RCC 7860 (cell line): ENCODE measurements around the gene CSF2RB.

Experiments used
- DNase-seq: peaks from one replicate; pipeline ENCODE4 v3.0.0-alpha.2; 2015; ENCODE audit warnings: low spot score
- FAIRE-seq: peaks from 2 replicates; lab custom pipeline; 2012; peaks lifted over from hg19 to GRCh38; lab: Jason Lieb, UNC

Gene CSF2RB

DNA sequence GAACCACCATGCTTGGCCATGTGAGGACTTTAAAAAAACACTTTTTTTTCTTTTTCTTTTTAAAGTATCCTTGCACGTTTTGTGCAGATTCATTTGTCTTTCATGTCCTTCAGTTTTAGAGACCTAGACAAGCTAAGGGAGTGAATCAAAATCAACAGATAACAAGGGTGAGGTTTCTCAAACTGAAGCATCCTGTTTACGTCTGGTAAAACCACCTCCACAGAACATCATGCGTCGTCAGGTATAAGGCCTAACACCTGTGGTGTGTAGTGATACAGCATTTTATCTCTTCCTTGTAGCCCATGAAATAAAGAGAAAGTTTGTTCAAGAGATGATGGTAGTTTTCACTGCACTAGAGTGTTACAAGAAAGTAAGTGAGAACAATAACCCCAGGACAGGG is 26.3 kb upstream of the CSF2RB start:
- FAIRE-seq (no peak), DNase-seq (no peak)

DNA sequence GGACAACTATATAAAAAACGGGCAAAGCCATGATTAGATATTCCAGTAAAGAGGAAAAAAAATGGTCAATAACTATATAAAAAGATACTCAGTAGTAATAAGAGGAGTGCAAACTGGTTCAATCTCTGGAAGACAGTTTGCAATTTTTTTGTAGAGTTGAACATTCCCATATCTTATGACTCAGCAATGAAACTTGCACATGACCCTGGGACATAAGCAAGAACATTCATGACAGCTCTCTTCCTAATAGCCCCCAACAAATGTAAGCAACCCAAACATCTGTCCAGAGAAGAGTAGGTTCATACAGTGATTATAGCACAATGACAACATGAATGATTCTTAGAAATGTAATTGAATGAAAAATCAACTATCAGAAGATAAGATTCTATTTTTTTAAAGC is 21.8 kb upstream of the CSF2RB start:
- DNase-seq (no peak), FAIRE-seq (no peak)

DNA sequence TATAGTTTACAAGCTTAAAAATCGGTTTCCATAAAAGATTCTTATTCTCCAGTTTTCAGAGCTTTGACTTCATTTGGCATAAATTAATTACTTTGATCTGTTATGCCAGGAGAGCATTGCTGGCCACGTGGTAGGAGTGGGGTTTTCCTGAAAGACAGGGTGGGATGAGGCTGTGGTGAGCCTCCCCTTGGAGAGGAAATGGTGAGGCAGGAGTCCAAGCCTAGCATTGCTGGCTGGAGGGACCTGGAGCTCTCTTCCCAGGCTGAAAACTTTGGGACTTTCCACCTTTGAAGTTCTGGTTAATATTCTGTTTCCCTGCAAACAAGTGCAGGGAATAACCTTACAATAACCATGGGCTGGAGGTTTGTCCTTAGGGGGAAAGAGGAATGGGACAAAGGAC is 21.1 kb upstream of the CSF2RB start:
- no peak for DNase-seq
- FAIRE-seq: no peak

DNA sequence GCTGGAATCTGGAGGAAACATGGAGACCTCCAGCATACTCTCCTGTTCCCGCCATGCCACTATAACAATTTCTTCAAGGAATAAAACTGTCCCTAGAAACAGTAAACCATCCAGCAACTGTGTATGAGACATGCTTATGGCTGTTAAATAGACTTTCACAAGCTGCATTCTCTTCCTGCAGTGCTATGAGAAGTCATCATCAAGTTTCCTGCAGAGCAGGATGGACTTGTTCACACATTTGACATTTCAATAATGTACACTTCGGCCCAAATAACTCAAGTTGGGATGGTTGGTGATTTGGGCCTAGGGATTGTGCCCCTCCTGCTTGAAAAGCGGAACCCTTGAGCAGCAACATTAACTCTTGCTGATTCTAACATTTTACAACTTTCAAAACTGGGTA is 20.2 kb upstream of the CSF2RB start:
- DNase-seq (no peak), FAIRE-seq (no peak)

DNA sequence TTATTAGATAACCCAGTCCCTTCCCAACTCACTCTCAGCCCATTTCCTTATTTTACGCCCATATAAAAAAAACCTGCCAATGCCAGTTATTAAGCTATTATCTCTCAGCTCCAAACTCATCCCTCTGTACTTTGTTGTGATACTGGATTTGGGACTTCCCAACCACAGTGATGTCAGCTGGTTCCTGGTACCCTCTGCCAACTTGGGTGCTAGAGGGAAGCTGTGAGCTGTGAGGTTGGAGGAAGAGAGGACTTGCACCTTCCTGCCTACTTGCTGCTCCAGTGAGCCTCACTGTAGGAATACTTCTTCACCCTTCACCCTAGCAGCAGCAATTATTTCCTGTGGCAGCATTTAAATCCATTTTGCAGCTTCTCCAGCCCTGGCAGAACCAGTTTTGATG is 19.2 kb upstream of the CSF2RB start:
- no peak for DNase-seq
- FAIRE-seq: no peak

DNA sequence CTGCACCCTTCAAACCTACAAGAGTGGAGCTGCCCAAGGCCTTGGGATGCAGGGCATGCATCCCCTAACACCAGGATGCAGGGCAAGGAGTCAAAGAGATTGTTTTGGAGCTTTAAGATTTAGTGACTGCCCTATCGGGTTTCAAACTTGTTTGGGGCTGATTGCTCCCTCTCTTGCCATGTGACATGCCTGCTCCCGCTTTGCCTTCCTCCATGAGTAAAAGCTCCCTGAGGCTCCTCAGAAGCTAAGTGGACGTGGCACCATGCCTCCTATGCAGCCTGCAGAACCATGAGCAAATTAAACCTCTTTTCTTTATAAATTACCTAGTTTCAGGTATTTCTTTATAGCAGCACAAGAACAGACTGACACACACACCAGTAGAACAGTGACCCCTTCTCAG is 15.8 kb upstream of the CSF2RB start:
- DNase-seq: no peak
- no peak for FAIRE-seq

DNA sequence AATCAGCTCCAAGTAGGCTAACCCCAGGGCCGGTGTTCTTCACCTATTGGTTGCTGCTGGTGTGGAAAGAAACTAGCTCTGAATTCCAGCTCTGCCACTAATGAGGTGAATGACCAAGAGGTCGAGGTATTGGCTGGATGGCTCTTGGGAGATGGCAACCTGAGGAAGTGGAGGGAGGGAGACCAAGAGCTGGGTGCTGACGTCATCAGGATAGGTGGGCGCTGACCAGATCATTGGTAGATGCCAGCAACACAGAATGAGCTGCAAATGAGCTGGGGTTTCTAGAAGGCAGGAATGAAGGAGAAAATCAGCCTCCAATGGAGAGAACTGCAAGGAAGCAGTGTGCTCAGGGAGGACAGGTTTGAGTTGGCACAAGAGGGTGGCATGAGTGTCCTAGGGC is 14.7 kb upstream of the CSF2RB start:
- no peak for FAIRE-seq
- DNase-seq: no peak

DNA sequence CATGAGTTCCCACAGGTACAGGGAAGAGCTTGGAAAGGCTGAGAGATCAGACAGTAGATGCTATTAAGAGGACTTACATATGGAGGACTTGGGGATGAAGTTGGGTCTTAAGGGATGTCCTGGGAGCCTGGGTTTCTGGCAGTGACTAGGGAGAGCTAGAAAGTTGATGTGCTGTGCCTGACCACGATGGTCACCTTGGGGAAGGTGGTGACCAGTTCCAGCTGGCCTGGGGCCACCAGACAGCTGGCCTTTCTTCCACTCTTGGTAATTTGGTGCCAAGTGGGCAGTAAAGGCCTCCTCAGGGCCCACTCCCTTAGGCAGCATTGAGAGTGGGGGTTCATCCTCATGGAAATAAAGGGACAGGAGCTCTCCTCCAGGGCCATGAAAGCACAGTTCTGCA is 13.9 kb upstream of the CSF2RB start:
- FAIRE-seq: no peak
- DNase-seq: no peak

DNA sequence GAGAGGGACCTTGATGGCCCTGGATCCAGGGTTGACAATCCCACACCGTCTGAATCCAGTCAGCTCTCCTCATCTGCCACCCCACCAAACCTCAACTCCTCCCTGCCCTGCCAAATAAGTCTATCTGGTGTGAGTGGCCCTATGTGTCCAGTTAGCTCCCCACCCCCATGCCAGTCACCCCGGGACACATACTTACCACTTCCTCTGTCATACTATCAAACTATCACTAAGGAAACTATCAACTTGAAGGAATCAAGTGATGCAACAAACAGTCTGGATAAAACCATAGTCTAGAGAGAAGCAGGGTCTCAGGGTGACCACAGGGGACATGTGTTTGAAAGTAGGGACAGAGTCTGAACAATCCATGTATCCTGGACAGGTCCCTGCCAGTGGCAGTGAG is 13.2 kb upstream of the CSF2RB start:
- no peak for DNase-seq
- no peak for FAIRE-seq

DNA sequence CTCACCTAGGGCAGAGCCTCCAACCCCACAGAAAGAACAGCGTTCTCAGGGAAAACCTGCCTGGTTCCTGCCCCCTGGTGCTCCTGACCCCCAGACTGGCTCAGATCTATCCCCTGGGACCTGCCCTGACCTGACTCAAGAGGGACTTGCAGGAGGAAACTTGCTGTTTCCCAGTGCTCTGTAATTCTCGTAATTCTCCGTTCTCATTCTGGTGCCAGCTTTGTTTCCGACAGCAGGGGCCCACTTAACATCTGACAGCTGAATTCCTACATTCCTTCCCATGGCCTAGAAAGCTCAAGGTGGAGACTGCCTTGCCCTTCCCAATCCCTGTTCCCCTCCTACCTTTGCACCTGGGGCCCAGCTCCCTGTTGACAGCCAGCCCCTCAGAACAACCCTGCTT is 12.5 kb upstream of the CSF2RB start:
- FAIRE-seq: no peak
- DNase-seq: no peak

DNA sequence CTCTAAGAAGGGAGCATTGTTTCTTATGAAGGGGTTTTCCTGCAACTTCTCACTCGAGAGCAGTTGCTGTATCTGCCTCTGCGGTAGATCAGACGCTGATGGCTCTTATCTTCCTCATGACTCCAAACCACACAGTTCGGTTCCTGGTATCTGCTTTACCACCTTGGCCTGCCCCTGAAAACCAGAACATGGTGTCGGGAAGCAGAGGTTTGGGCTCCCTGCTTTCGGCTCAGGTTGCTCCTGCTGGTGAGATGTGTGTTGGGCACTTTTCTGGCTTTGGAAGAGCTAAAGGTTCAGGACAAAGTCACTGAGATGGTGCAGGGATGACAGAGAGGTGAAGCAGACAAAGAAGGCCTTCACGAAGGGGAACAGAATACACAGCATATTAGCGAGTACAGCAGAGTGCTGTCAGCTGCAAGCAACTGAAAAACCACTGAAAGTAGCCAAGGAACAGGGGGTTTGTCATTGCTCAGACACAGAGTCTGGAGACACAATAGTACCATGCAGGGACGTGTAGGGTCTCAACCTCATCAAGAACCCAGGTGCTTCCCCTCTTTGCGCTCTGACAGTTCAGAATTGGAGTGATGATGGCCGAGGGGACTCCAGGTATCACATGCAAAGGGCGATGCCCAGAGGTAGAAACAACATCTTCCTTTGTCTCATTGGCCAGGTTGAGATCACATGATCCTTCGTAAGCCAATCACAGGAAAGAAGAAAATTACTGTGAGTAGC is 11.9 kb upstream of the CSF2RB start:
- DNase-seq (no peak), FAIRE-seq (no peak)

DNA sequence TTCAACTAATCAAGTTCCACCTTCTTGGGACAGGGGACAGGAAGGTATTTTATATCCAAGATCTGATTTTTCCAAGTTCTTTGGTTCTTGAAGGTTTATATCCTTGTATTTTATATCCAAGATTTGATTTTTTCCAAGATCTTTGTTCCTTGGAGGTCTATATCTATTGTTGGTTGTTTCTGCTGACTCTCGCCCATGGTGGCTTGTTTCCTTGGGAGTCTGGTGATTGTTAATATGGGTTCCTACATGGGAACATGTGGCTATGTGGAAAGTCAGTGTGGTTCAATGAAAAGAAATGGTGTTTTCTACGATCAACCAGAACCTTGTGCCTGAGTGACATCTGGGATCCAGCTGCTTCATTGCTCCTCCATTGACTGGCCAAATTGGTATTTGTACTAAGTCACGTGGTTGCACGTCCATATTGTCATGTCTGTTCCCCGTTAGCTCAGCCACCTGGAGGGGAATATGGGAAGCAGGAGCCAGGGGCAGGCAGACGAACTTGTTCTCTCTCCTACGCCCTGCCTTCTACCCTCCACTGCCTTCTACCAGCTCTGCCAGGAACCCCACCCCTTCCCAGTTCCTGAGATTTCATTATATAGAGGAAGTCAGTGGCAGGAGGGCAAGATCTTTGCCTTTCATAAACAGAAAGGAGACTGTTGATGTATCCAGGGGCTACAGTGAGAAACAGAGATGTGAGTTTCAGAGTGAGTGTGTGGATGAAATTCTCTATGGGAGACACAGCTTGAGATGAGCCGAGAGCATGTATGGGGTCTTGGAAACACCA is 11.1 kb upstream of the CSF2RB start:
- DNase-seq (no peak), FAIRE-seq (no peak)

DNA sequence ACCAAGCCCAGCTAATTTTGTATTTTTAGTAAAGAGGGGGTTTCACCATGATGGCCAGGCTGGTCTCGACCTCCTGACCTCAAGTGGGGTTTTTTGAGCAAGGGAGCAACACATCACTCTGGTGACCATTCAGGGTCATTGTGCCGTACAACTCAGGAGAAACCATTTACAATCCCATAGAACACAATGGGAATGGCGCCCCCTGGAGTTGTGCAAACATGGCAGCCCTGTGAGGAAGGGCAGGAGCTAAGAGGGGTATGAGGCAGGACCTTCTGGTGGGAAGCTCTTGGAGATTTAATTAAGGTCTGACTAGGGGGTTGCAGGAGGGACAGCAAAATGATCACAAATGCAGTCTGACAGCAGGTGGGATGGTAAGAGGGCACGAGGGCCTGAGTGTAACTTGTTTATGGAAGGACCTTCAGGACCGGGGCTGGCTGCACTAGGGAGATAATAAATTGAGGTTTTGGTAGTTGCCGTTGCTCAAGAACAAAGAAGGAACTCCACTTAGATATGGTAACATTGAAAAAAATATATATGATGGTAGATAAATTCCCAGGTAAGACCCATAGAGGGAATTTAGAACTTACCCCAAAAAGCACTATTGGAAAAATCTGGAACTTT is 9.1 kb upstream of the CSF2RB start:
- FAIRE-seq: no peak
- no peak for DNase-seq

DNA sequence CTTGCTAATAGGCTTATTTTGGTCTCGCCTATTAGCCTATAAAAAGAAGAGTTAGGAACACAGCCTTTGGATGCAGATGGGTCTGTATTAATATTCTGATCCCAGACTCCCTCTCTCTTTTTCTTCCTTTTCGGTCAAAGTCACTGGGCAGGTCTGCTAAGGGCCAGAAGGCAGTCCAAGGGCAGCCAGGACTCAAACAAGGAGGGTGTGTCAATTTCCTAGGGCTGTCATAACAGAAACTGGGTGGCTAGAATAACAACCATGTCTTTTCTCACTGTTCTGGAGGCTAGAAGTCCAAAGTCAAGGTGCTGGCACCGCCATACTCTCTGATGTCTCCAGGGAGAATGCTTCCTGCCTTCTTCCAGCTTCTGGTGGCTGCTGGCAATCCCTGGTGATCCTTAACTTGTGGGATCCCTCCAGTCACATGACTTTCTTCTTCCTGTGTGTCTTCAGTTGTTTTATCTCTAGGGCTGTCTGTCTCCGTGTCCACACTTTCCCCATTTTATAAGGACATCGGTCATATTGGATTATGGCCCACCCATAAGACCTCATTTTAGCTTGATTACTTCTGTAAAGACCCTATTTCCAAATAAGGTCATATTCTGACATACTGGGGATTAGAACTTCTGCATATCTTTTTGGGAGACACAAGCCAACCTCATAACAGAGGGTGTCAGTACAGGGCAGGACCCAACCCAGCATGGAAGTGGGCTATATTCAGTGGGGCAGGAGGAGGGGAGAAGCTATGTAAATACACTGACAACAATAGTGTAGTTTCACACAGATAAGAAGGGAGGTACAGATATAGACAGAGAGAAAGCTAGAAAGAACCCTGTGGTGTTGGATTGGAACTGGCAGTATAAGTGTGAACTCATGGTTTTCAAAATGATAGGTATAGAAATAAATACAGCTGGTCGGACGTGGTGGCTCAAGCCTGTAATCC is 5.9 kb upstream of the CSF2RB start:
- DNase-seq: no peak
- no peak for FAIRE-seq

DNA sequence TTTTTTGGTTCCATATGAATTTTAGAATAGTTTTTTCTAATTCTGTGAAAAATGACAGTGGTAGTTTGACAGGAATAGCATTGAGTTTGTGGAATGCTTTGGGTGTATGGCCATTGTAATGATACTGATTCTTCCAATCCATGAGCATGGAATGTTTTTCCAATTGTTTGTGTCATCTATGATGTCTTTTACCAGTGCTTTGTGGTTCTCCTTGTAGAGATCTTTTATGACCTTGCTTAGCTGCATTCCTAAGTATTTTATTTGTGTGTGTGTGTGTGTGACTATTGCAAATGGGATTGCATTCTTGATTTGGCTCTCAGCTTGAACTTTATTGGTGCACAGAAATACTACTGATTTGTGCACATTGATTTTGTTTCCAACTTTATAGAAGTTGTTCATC is 3.0 kb upstream of the CSF2RB start:
- DNase-seq (no peak), FAIRE-seq (no peak)

DNA sequence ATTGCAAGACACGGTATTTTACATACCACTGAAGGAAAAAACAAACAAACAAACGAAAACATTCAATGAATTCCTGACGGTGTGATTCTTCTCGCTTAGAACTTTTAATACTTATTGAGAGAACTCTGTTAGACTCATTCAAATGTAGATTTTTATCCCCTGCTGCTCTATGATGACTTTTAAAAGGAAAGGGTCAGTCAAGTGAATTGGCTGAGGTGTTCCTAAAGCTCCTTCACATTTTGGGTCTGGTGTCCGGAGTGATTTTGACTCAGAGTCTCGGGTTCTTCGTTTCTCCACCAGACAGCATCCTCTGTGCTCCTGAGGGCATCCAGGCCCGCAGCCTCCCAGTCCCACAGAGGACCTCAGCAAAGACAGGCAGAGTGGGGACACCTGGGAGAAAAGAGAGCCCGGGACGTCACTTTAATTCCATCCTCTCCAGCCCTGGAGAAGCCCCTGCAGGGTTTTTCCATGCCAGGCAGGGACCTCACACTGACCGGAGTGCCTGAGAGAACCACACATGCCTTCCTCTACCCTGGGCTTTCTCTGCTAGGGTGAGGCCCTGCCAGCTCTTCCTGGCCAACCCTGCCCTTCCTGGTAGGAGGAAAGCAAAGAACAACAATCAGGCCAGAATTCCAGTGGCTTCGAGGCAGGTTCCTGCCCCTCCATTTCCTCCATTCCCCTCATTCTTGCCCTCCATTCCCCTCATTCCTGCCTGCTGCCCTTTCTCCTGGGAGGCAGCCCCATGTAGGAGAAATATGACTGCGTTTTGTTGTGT is 1.4 kb upstream of the CSF2RB start:
- FAIRE-seq (no peak), DNase-seq (no peak)

DNA sequence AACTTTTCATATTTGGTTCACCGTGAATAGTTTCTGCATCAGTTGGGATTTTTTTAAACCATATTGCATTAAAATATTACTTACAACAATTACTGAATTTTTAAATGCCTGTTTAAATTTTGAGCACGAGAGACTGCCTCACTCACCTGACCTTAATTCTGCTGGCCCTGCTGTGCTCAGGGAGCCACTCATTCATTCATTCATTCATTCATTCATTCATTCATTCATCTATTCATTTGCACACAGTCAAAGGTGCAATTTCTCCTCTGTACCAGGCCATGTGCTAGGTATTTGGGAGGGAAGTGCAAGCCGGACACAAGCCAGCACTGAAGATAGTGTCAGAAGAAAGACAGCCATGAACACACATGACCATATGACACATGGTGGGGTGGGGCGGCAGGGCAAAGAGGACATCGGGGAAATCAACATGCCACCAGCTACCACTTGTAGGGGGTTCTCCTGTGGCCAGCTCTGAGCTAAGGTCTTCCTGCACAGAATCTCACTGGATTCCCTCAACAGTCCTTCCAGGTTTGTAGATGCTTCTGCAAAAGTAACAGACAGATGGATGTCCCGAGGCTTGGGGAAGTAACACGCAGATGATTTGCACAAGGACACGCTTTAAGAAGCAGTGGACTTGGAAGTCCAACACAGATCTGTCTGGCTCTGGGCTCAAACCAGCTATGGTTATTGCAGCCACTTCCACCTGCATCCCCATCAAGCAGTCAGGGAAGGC is 568 bp upstream of the CSF2RB start:
- FAIRE-seq (no peak), DNase-seq (no peak)

DNA sequence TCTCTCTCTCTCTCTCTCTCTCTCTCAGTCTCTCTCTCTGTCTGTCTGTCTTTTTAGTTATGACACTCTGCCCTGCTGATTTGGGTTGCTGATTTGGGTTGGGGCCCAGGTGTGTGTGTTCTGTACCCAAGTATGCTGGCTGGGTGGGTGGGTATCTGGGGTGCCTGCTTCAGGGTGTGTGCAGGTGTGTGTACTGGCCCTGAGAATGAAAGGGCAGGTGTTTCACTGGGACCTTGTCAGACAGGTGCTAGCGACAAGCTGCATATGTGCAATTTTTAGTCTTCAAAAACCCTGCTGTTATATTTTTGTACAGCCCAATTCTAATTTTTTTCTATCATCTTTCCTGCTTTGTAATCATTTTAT is 943 bp downstream of the CSF2RB start:
- DNase-seq: no peak
- FAIRE-seq: no peak

DNA sequence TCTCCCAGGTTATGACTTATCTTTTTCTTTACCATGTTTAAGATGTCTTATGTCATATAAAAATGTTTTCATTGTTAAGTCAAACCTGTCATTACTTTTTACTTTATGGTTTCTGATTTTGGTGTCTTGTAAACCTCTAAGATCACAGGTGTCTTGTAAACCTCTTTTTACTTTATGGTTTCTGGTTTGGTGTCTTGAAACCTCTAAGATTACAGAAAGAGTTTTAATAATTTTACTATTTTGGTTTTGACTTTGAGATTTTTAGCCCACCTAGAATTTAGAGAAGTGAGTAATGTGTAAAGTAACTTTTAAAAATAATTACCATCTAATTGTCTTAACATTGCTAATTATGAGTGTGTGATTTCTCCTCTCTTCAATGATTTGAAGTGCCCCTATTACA is 2.6 kb downstream of the CSF2RB start:
- DNase-seq: no peak
- no peak for FAIRE-seq
